Activated B cell treated with CpG ODN at 0.5 μM for 24 hours (primary cell): Measurements from ENCODE around the gene CCDC152. TPM values are rescaled to one million over a fixed set of nuclear protein-coding genes. Genes with fewer than 3 reads are reported as not detected.

Experiments
- ATAC-seq: fragments of 200-7000 bp; cut with Tn5 transposase; one replicate; pipeline ENCODE4 v1.10.0; 2021; ENCODE audit warnings: low read depth, mild to moderate bottlenecking, moderate library complexity
- CTCF ChIA-PET: fragments of 350-600 bp; sonication (Branson Sonifier 250); formaldehyde crosslinking; loops from one replicate; lab custom pipeline; 2021; ENCODE audit warnings: antibody characterized with exemption; lab: Charles Lee
- POLR2A ChIA-PET: fragments of 350-600 bp; sonication (Branson Sonifier 250); formaldehyde crosslinking; loops from one replicate; lab custom pipeline; 2021; ENCODE audit warnings: antibody characterized with exemption; lab: Charles Lee
- DNase-seq: peaks from one replicate; pipeline ENCODE4 v3.0.0; 2022
- H3K27ac Mint-ChIP-seq: one replicate; pipeline ENCODE4 v1.8.0; 2020; ENCODE audit warnings: mixed read lengths
- H3K27me3 Mint-ChIP-seq: one replicate; pipeline ENCODE4 v1.8.0; 2021; ENCODE audit warnings: mixed read lengths
- H3K36me3 Mint-ChIP-seq: one replicate; pipeline ENCODE4 v1.8.0; 2021; ENCODE audit warnings: low read depth, mixed read lengths
- H3K4me1 Mint-ChIP-seq: one replicate; pipeline ENCODE4 v1.8.0; 2021; ENCODE audit warnings: mixed read lengths
- H3K4me3 Mint-ChIP-seq: one replicate; pipeline ENCODE4 v1.8.0; 2020; ENCODE audit warnings: mild to moderate bottlenecking, mixed read lengths
- H3K9me3 Mint-ChIP-seq: one replicate; pipeline ENCODE4 v1.8.0; 2020; ENCODE audit warnings: mixed read lengths
- intact Hi-C: fragments of 100-400 bp; cut with micrococcal nuclease; formaldehyde crosslinking; loops from one replicate; pipeline ENCODE4 v1.15.1; 2024
- total RNA-seq: library from RNA; stranded (reverse); gene quantifications from 2 replicates; pipeline ENCODE4 v1.2.3, GENCODE V29; 2022
- TF ChIP-seq, protein P1 (sequence below): fragments of 200-600 bp; IDR thresholded peaks from one replicate; pipeline ENCODE4 v1.8.0; 2022; ENCODE audit warnings: antibody characterized with exemption, mild to moderate bottlenecking

CCDC152 gene
- total RNA-seq, 1 donor from 2014 or later = 6.9 TPM

GRCh38 chr5:42822548-42822947 lies 65.9 kb downstream of the CCDC152 start:
- intact Hi-C loops = no loop called here
- no peak for DNase-seq
- Mint-ChIP-seq H3K36me3 (no peaks in the 10 kb centered on the region), H3K4me3 (no peak overlapping the region), H3K9me3 (no peaks in the 10 kb centered on the region), H3K27me3 (no peaks in the 10 kb centered on the region), H3K4me1 (no peaks in the 10 kb centered on the region), H3K27ac (no peak overlapping the region)
- TF ChIP-seq, protein P1, sequence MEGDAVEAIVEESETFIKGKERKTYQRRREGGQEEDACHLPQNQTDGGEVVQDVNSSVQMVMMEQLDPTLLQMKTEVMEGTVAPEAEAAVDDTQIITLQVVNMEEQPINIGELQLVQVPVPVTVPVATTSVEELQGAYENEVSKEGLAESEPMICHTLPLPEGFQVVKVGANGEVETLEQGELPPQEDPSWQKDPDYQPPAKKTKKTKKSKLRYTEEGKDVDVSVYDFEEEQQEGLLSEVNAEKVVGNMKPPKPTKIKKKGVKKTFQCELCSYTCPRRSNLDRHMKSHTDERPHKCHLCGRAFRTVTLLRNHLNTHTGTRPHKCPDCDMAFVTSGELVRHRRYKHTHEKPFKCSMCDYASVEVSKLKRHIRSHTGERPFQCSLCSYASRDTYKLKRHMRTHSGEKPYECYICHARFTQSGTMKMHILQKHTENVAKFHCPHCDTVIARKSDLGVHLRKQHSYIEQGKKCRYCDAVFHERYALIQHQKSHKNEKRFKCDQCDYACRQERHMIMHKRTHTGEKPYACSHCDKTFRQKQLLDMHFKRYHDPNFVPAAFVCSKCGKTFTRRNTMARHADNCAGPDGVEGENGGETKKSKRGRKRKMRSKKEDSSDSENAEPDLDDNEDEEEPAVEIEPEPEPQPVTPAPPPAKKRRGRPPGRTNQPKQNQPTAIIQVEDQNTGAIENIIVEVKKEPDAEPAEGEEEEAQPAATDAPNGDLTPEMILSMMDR = no peak
- ATAC-seq = no peak
- ChIA-PET POLR2A (no interaction called here), CTCF (no interaction called here)

- CTCF ChIA-PET = no interaction called here
- no peak for DNase-seq
- ATAC-seq = no peak
- no peaks in the 10 kb centered on the region for H3K9me3 Mint-ChIP-seq
- no peak overlapping the region for H3K27ac Mint-ChIP-seq
- no peaks in the 10 kb centered on the region for H3K4me1 Mint-ChIP-seq
- H3K27me3 Mint-ChIP-seq = no peaks in the 10 kb centered on the region
- intact Hi-C loops = no loop called here
- no peaks in the 10 kb centered on the region for H3K36me3 Mint-ChIP-seq
- TF ChIP-seq, protein P1 = no peak
- no peak overlapping the region for H3K4me3 Mint-ChIP-seq
- POLR2A ChIA-PET = no interaction called here
Measured at GRCh38 chr5:42824347-42824976, 67.8 kb downstream of the CCDC152 start.

GRCh38 chr5:42825422-42826148 lies 69.0 kb downstream of the CCDC152 start:
- Mint-ChIP-seq H3K27ac (no peak overlapping the region), H3K27me3 (no peaks in the 10 kb centered on the region), H3K4me1 (no peaks in the 10 kb centered on the region), H3K36me3 (no peaks in the 10 kb centered on the region), H3K9me3 (no peaks in the 10 kb centered on the region), H3K4me3 (no peak overlapping the region)
- no peak for DNase-seq
- CTCF ChIA-PET = no interaction called here
- TF ChIP-seq, protein P1 = no peak
- POLR2A ChIA-PET = no interaction called here
- no peak for ATAC-seq
- intact Hi-C loops = no loop called here

DNA sequence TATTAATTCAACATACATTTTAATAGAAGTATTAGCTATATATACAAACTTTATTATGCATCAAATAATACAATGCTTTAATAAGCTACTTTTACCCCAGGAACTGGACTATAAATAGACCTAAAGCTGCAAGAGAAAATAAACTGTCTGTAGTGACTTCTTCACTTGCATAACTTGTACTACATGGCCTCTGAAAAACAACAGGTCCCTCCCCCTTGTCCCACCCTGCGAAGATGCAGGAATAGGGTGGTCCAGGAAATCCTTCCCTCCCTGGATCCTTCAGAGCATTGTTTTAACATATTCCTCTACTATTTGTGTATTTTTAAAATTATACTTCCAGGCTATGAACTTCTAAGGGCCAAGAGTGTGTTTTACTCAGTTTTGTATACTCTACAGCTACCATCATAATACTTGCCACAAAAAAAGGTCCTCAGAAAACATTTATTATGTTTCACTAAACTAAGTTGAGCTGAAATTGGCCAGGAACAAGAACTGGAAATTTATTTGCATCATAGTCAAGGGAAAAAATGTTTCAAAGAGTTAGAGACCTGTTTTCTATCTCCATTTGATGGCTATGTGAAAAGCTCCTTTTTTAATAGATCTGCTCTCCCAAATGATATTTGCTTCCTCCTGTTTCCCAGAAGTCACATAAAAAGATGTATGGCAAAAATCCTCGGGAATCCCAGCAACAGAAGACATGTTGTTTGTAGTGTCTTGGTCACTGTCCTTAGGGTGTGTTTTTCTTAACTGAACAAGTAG lies 70.3 kb downstream of the CCDC152 start:
- ATAC-seq = no peak
- H3K4me3 Mint-ChIP-seq = no peak overlapping the region
- ChIA-PET CTCF (no interaction called here), POLR2A (no interaction called here)
- H3K27me3 Mint-ChIP-seq = no peaks in the 10 kb centered on the region
- no peak for DNase-seq
- H3K36me3 Mint-ChIP-seq = no peaks in the 10 kb centered on the region
- intact Hi-C loops = no loop called here
- H3K9me3 Mint-ChIP-seq = no peaks in the 10 kb centered on the region
- TF ChIP-seq, protein P1 = no peak
- H3K27ac Mint-ChIP-seq = no peak overlapping the region
- H3K4me1 Mint-ChIP-seq = no peaks in the 10 kb centered on the region

GRCh38 chr5:42828671-42829070 lies 72.1 kb downstream of the CCDC152 start:
- intact Hi-C loops = no loop called here
- Mint-ChIP-seq H3K27ac (no peak overlapping the region), H3K4me1 (no peaks in the 10 kb centered on the region), H3K9me3 (no peaks in the 10 kb centered on the region), H3K4me3 (no peak overlapping the region), H3K36me3 (no peaks in the 10 kb centered on the region), H3K27me3 (no peaks in the 10 kb centered on the region)
- no peak for ATAC-seq
- TF ChIP-seq, protein P1 = no peak
- no peak for DNase-seq
- POLR2A ChIA-PET = no interaction called here
- CTCF ChIA-PET = no interaction called here
